ENCODE measurements around the gene ABCC4. TPM values are rescaled to one million over a fixed set of nuclear protein-coding genes. Genes with fewer than 3 reads are reported as not detected.
"Not testable (repeated sequence)": the region's sequence is repeated elsewhere in the genome, so short reads cannot be mapped to it uniquely, and the experiment has no call there.

Gene ABCC4
- total RNA-seq, 2 experiments from 2014 or later, result 9.6 to 11.8 TPM

DNA sequence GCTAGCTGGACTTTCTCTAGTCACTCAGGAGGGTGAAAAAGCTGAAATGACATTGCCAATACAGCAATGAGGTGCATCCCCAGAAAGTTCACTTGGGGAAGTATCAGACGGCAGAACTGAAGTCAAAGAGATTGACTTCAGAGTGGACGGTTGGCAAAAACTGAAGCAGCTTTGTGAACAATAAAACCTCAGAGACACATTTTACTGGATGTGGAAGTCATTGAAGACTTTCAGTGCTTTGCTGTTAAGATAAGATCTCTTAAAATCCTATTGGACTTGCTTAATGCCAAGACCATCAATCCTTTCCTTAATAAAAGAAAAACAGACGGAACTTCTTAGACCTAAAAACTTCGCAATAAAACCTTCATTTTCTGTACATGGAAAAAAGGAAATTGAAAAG, 103.7 kb downstream of the ABCC4 start:
- TF ChIP-seq, protein P1, sequence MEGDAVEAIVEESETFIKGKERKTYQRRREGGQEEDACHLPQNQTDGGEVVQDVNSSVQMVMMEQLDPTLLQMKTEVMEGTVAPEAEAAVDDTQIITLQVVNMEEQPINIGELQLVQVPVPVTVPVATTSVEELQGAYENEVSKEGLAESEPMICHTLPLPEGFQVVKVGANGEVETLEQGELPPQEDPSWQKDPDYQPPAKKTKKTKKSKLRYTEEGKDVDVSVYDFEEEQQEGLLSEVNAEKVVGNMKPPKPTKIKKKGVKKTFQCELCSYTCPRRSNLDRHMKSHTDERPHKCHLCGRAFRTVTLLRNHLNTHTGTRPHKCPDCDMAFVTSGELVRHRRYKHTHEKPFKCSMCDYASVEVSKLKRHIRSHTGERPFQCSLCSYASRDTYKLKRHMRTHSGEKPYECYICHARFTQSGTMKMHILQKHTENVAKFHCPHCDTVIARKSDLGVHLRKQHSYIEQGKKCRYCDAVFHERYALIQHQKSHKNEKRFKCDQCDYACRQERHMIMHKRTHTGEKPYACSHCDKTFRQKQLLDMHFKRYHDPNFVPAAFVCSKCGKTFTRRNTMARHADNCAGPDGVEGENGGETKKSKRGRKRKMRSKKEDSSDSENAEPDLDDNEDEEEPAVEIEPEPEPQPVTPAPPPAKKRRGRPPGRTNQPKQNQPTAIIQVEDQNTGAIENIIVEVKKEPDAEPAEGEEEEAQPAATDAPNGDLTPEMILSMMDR (IDR thresholded peaks at IDR 0.05), result no peak
- Mint-ChIP-seq H3K9me3 (peaks cover 12% of the 10 kb centered on the region), H3K27ac (no peak overlapping the region), H3K36me3 (ENCODE audit: low read depth) (peaks cover 35% of the 10 kb centered on the region), H3K4me1 (ENCODE audit: low read depth) (peaks cover 4% of the 10 kb centered on the region), H3K27me3 (no peaks in the 10 kb centered on the region), H3K4me3 (no peak overlapping the region)
- DNase-seq (no peak), ATAC-seq (no peak)
- intact Hi-C loops (cut with micrococcal nuclease), result no loop called here
- POLR2A ChIA-PET, result no interaction called here
- CTCF ChIA-PET, result interaction anchor here (1.0 to 2.5 kb wide), 3 partner anchors 8 to 207 kb away, joined by 5 to 10 read pairs (median 5); no protein-coding TSS in a partner anchor

DNA sequence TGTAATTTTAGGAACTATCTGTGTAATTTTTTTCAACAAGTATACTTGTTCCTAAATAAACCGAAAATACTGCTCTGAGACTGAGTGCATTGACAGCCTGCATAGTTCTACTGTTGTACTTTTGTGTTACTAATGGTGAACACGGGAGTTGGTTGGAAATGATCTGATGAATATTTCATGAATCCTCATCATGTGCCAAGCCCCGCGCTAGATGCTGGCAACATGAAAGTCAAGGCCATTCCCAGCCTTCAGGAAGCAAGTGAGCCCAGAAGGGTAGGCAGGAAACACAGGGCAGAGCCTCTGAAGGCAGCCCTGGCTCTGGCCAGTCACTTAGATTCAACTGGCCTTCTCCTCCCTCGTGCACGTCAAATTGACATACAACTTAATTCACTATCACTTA, 106.1 kb downstream of the ABCC4 start:
- Mint-ChIP-seq H3K9me3 (peaks cover 12% of the 10 kb centered on the region), H3K27ac (no peak overlapping the region), H3K4me1 (ENCODE audit: low read depth) (peaks cover 4% of the 10 kb centered on the region), H3K27me3 (no peaks in the 10 kb centered on the region), H3K4me3 (no peak overlapping the region), H3K36me3 (ENCODE audit: low read depth) (peaks cover 25% of the 10 kb centered on the region)
- CTCF ChIA-PET, result interaction anchor here (0.9 to 4.5 kb wide), 2 partner anchors 186 to 210 kb away, joined by 4 to 65 read pairs; no protein-coding TSS in a partner anchor
- POLR2A ChIA-PET, result no interaction called here
- TF ChIP-seq, protein P1 (IDR thresholded peaks at IDR 0.05), result no peak
- no peak for DNase-seq
- no peak for ATAC-seq
- intact Hi-C loops (cut with micrococcal nuclease), result no loop called here

GRCh38 chr13:95193509-95194230, 107.6 kb downstream of the ABCC4 start:
- no peaks in the 10 kb centered on the region for H3K27me3 Mint-ChIP-seq
- peaks cover 8% of the 10 kb centered on the region for H3K4me1 Mint-ChIP-seq (ENCODE audit: low read depth)
- no peak overlapping the region for H3K4me3 Mint-ChIP-seq
- H3K27ac Mint-ChIP-seq, result no peak overlapping the region
- DNase-seq, result no peak
- peaks cover 1% of the 10 kb centered on the region for H3K9me3 Mint-ChIP-seq
- TF ChIP-seq, protein P1 (IDR thresholded peaks at IDR 0.05), result no peak
- intact Hi-C loops (cut with micrococcal nuclease), result no loop called here
- ChIA-PET CTCF (interaction anchor here (1.1 to 14.2 kb wide), 5 partner anchors 12 to 208 kb away, joined by 3 to 309 read pairs (median 21); no protein-coding TSS in a partner anchor), POLR2A (no interaction called here)
- no peak for ATAC-seq
- peaks cover 12% of the 10 kb centered on the region for H3K36me3 Mint-ChIP-seq (ENCODE audit: low read depth)

DNA sequence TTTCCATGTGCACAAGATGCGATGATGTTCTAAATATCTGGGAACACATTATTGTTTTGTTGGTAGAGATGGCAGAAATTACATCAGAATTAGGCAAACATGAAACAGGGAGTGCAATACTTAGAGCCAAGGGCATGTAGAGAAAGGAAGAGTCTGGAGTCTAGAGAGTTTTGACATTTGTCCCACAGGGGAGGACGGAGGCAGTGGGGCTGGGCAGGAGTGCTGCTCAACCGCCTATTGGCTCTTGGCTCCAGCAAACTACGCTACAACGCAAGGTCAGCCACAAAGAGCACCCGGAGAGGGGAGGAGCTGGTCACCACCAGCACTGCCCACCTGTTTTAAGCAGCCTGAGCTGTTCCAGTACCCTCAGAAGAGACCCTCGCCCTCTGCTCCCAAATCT, 108.3 kb downstream of the ABCC4 start:
- intact Hi-C loops (cut with micrococcal nuclease), result no loop called here
- Mint-ChIP-seq H3K27me3 (no peaks in the 10 kb centered on the region), H3K36me3 (ENCODE audit: low read depth) (peaks cover 8% of the 10 kb centered on the region), H3K4me1 (ENCODE audit: low read depth) (peaks cover 8% of the 10 kb centered on the region), H3K4me3 (no peak overlapping the region), H3K9me3 (no peaks in the 10 kb centered on the region), H3K27ac (no peak overlapping the region)
- POLR2A ChIA-PET, result no interaction called here
- DNase-seq (no peak), ATAC-seq (no peak)
- TF ChIP-seq, protein P1 (IDR thresholded peaks at IDR 0.05), result no peak
- CTCF ChIA-PET, result interaction anchor here (0.9 to 14.2 kb wide), 11 partner anchors 11 to 209 kb away, joined by 3 to 309 read pairs (median 9); partner anchors contain the start of gene ABCC4

DNA sequence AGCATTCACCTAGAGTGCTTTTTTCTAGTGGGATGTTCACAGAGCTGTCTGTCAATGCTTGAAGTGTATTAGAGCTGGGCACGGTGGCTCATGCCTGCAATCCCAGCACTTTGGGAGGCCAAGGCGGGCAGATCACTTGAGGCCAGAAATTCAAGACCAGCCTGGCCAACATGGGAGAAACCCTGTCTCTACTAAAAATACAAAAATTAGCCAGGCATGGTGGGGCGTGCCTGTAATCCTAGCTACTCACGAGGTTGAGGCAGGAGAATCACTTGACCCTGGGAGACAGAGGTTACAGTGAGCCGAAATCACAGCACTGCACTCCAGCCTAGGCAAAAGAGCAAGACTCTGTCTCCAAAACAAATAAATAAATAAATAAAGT, 108.7 kb downstream of the ABCC4 start:
- H3K36me3 Mint-ChIP-seq (ENCODE audit: low read depth); H3K4me3 Mint-ChIP-seq; DNase-seq; H3K4me1 Mint-ChIP-seq (ENCODE audit: low read depth); H3K27me3 Mint-ChIP-seq; POLR2A ChIA-PET; H3K9me3 Mint-ChIP-seq; intact Hi-C loops (cut with micrococcal nuclease); H3K27ac Mint-ChIP-seq; ATAC-seq: not testable (repeated sequence)
- CTCF ChIA-PET, result interaction anchor here (0.7 to 14.2 kb wide), 19 partner anchors 9 to 579 kb away, joined by 3 to 309 read pairs (median 5); partner anchors contain the start of gene ABCC4

All from activated CD8-positive, alpha-beta T cell treated with anti-CD3 and anti-CD28 coated beads for 36 hours (primary cell).